Duodenal mucosa (tissue), 2 donors: ENCODE data around the gene PID1.
"Not testable (repeated sequence)": the region's sequence is repeated elsewhere in the genome, so short reads cannot be mapped to it uniquely, and the experiment has no call there.

Experiments used
- H3K27ac ChIP-seq: one replicate; pipeline ENCODE4 v1.7.0; 2013; ENCODE audit warnings: low read depth, low read length
- H3K27me3 ChIP-seq, 2 donors: one replicate each; pipeline ENCODE4 v1.7.0; 2013; ENCODE audit warnings: low read length in 2 of 2, control low read depth in 1 of 2; ENCODE audit not compliant: insufficient read depth in 2 of 2, control insufficient read depth in 1 of 2
- H3K36me3 ChIP-seq, 2 donors: one replicate each; pipeline ENCODE4 v1.7.0; 2013; ENCODE audit warnings: low read length in 2 of 2, control low read depth in 1 of 2; ENCODE audit not compliant: insufficient read depth in 2 of 2, control insufficient read depth in 1 of 2
- H3K4me1 ChIP-seq, 2 donors: one replicate each; pipeline ENCODE4 v1.7.0; 2013; ENCODE audit warnings: low read length in 2 of 2, control low read depth in 1 of 2; ENCODE audit not compliant: insufficient read depth in 2 of 2, control insufficient read depth in 1 of 2
- H3K4me3 ChIP-seq, 2 donors: one replicate each; pipeline ENCODE4 v1.7.0; 2013; ENCODE audit warnings: low read length in 2 of 2, low read depth in 1 of 2
- H3K9ac ChIP-seq, 2 donors: one replicate each; pipeline ENCODE4 v1.7.0; 2013; ENCODE audit warnings: low read length in 2 of 2, low read depth in 1 of 2
- H3K9me3 ChIP-seq, 2 donors: one replicate each; pipeline ENCODE4 v1.7.0; 2013; ENCODE audit warnings: low read length in 2 of 2, control low read depth in 1 of 2; ENCODE audit not compliant: control insufficient read depth in 1 of 2

PID1 gene

DNA sequence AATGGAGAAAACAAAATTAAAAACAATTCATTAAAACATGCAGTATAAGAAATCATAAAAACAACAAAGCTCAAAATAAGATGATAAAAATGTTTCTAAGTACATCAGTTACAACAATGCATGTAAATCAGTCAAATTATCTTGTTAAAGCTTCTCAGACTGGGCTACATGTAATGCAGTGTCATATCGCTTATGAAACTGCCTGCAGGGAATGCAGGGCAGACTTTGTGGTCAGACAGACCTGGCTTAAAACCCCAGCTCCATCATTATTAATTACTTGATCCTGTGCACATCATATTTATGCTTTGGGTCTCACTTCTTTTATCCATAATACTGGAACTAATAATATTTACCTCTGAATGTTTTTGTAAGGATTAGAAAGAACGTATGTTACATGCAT, 74.6 kb downstream of the PID1 start:
- Histone ChIP-seq H3K9ac (no peak overlapping the region), H3K9me3 (no peaks in the 10 kb centered on the region), H3K4me1 (peaks cover 0 to 6% of the 10 kb centered on the region in 2 donors), H3K4me3 (no peak overlapping the region), H3K36me3 (no peaks in the 10 kb centered on the region), H3K27me3 (no peaks in the 10 kb centered on the region), H3K27ac (no peak overlapping the region)

DNA sequence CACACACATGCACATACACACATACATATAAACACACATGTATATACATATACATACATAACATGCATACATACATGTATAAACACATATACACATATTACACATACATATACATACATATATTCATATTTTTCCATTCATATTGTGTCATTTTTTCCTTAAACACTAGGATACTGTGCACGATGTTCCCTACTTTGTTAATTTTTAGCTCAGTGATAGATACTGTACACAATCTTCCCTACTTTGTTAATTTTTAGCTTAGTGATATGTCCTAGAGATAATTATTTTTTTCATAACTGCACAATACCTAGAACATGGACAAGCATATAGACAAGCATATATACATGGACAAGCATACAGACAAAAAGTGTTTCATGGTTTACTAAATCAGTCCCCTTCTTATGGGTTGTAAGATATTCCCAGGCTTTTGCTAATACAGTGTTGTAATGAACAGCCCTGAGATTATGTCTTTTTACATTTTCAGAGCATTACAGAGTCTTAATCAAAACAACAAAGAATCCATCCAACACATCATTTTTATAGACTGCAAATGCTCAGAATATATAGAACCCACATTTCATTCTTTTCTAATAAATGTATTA, 75.6 kb downstream of the PID1 start:
- no peak overlapping the region for H3K27ac ChIP-seq
- H3K4me1 ChIP-seq, result peaks cover 0 to 6% of the 10 kb centered on the region in 2 donors
- no peaks in the 10 kb centered on the region for H3K27me3 ChIP-seq
- no peak overlapping the region for H3K9ac ChIP-seq
- no peaks in the 10 kb centered on the region for H3K36me3 ChIP-seq
- no peaks in the 10 kb centered on the region for H3K9me3 ChIP-seq
- H3K4me3 ChIP-seq, result no peak overlapping the region

DNA sequence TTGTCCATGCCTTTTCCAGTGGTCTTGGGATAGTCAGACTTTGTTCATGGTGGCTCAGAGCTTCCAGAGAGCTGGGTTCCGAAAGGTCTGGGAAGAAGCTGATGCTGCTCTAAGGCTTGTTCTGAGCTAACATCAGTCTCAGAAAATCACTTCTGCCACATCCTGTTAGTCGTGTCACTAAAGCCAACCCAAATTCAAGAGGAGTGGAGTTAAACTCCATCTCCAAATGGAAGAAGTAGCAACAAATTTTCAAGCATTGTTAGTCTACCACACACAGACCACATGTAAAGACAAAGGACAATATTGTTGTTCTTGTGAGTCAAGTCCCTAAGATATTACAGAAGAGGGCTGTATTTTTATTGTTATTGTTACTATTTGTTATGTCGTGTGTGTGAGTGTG, 77.8 kb downstream of the PID1 start:
- Histone ChIP-seq H3K9me3 (no peaks in the 10 kb centered on the region), H3K27ac (no peak overlapping the region), H3K4me1 (peaks cover 0 to 6% of the 10 kb centered on the region in 2 donors), H3K4me3 (no peak overlapping the region), H3K36me3 (no peaks in the 10 kb centered on the region), H3K27me3 (no peaks in the 10 kb centered on the region), H3K9ac (no peak overlapping the region)

DNA sequence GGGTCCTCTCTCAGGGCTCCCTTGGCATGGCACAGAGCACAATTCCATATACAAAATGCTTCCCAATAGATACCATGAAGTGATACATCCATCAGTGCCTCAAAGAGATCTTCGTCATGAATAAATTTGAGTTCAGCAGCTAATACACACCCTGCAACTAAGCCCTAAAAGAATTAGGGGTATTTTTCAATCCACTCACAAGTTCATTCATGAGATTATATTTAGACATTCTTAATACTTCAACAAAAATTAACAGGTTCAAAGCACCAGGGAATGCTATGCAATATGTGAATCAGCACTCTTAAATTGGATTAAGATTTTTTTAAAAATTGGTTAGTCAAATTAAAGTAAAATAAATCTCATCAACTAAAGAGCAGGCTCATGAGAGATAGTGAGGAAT, 79.7 kb downstream of the PID1 start:
- no peak overlapping the region for H3K27ac ChIP-seq
- H3K4me1 ChIP-seq, result peaks cover 0 to 6% of the 10 kb centered on the region in 2 donors
- H3K9me3 ChIP-seq, result peaks cover 0 to 4% of the 10 kb centered on the region in 2 donors
- H3K4me3 ChIP-seq, result no peak overlapping the region
- H3K36me3 ChIP-seq, result no peaks in the 10 kb centered on the region
- H3K27me3 ChIP-seq, result no peaks in the 10 kb centered on the region
- H3K9ac ChIP-seq, result no peak overlapping the region

DNA sequence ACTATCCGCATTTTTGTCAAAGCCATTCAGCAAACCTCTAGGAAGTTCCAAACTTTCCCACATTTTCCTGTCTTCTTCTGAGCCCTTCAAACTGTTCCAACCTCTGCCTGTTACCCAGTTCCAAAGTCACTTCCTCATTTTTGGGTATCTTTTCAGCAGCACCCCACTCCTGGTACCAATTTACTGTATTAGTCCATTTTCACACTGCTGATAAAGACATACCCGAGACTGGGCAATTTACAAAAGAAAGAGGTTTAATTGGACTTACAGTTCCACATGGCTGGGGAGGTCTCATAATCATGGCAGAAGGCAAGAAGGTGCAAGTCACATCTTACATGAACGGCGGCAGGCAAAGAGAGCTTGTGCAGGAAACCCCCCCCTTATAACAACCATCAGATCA, 84.0 kb downstream of the PID1 start:
- not testable (repeated sequence) for H3K27me3 ChIP-seq, H3K4me3 ChIP-seq, H3K9ac ChIP-seq, H3K27ac ChIP-seq, H3K36me3 ChIP-seq, H3K4me1 ChIP-seq, H3K9me3 ChIP-seq

DNA sequence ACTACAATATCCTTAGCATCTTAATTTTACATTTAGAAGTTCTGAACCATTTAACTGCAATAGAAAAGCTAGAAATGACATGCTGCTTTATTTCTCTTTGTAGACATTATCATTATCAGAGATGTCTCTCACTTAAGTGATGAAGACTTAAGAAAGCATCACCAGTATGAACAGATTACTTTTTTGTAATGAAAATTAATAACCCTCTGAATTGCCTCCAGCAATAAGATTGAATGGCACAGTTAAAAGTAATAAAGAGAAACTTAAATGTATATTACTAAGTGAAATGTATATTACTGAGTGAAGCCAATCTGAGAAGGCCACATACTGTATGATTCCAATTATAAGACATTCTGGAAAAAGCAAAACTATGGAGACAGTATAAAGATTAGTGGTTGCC, 89.4 kb downstream of the PID1 start:
- Histone ChIP-seq H3K4me1 (peaks cover 4 to 7% of the 10 kb centered on the region in 2 donors), H3K27ac (no peak overlapping the region), H3K9ac (no peak overlapping the region), H3K27me3 (no peaks in the 10 kb centered on the region), H3K4me3 (no peak overlapping the region), H3K36me3 (no peaks in the 10 kb centered on the region), H3K9me3 (peaks cover 0 to 4% of the 10 kb centered on the region in 2 donors)

DNA sequence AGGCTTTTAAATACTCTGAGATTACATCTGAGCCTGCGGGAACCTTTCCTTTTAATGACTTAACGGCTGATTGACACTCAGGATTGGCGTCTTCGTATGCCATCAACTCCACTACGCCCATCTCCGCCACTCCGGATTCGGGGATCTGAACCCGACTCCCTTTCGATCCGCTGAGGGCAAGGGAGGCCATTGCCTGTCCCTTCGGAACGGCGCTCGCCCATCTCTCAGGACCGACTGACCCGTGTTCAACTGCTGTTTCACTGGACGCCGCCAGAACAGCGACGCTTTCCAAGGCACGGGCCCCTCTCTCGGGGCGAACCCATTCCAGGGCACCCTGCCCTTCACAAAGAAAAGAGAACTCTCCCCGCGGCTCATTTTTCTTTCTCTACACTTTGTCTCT, 90.4 kb downstream of the PID1 start:
- H3K4me3 ChIP-seq, result no peak overlapping the region
- H3K36me3 ChIP-seq, result no peaks in the 10 kb centered on the region
- peaks cover 4 to 7% of the 10 kb centered on the region in 2 donors for H3K4me1 ChIP-seq

DNA sequence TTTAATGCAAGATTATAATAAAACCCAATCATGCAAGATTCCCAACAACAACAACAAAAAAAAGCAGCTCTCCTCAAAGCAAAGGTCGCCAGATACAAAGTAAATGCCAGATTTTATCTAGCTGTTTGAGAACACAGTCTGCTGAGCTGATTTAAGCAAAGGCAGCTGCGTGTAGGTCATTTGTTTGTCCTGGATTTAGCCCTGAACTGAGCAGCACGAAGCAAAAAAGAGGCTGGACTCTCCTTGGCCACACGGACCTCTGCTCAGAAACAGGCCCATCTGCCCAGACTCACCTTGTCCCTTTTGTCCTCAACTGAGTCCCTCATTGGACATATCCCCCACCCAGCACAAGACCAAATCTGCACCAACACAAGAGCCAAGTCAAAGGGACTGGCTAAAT, 91.5 kb downstream of the PID1 start:
- H3K27me3 ChIP-seq, result no peaks in the 10 kb centered on the region
- H3K27ac ChIP-seq, result no peak overlapping the region
- H3K9ac ChIP-seq, result no peak overlapping the region
- no peaks in the 10 kb centered on the region for H3K36me3 ChIP-seq
- H3K9me3 ChIP-seq, result no peaks in the 10 kb centered on the region
- peaks cover 4 to 7% of the 10 kb centered on the region in 2 donors for H3K4me1 ChIP-seq
- no peak overlapping the region for H3K4me3 ChIP-seq

More for the DNA sequence above, 90.4 kb downstream of the PID1 start:
- Histone ChIP-seq H3K9me3 (no peaks in the 10 kb centered on the region), H3K27ac (no peak overlapping the region), H3K9ac (no peak overlapping the region), H3K27me3 (no peaks in the 10 kb centered on the region)

DNA sequence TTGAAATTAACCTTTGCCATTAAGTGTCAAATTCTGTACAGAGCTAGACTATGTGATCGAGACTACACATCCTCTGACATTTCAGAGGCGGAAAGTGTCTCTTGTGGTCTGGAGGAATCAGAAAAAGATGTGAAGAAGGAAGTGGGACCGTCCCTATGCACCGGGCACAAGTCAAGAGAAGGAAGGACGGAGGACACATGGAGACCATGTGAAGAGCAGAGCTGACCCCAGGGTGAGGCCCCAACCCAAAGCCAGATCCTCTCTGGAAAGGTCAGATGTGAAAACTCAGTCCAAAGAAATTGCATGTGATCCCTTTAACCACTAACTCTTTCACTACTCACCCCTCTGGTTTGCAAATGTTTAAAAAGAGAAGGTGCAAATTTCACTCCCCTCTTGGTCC, 92.4 kb downstream of the PID1 start:
- Histone ChIP-seq H3K4me1 (peaks cover 4 to 7% of the 10 kb centered on the region in 2 donors), H3K27ac (no peak overlapping the region), H3K4me3 (no peak overlapping the region), H3K9me3 (no peaks in the 10 kb centered on the region), H3K27me3 (no peaks in the 10 kb centered on the region), H3K36me3 (no peaks in the 10 kb centered on the region), H3K9ac (no peak overlapping the region)

DNA sequence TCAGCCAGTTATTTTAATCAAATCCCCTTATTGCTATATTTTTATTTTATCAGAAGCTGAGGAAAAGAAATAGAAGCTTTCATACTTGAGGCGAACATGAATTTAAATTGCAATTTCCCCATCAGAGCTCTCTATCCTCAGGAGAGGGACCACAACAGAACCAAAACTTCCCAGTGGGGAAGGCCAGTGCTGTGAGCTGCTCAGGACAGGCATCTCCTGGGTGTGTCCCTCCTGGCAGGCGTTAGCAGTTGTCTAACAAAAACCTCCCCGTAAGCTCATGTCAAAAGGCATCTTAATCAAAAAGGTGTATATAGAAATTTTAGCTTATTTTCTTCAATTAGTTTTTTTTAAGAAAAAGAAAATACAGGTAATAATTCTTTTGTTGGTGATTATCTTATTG, 93.0 kb downstream of the PID1 start:
- Histone ChIP-seq H3K27ac (no peak overlapping the region), H3K9ac (no peak overlapping the region), H3K4me1 (peaks cover 4 to 7% of the 10 kb centered on the region in 2 donors), H3K4me3 (no peak overlapping the region), H3K27me3 (no peaks in the 10 kb centered on the region), H3K9me3 (no peaks in the 10 kb centered on the region), H3K36me3 (no peaks in the 10 kb centered on the region)

DNA sequence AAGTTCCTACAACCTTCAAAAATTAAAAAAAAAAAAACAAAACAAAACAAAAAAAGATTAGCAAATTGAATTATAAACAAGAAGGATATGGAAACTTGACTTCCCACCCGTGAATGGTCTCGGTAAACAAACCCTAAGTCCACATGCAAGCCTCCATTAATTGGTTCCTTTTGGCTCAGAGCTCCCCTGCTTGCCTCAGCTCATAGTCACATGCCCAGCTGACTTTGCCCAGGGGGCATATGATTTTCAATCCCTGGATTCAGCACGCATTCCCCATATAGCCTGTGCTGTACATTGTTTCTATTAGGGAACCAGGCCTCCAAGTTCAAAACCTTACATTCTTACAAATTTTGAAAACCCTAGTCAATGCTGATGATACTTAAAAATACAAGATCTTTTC, 95.0 kb downstream of the PID1 start:
- Histone ChIP-seq H3K27me3 (no peaks in the 10 kb centered on the region), H3K27ac (no peak overlapping the region), H3K36me3 (no peaks in the 10 kb centered on the region), H3K9me3 (peaks cover 0 to 7% of the 10 kb centered on the region in 2 donors), H3K4me3 (no peak overlapping the region), H3K4me1 (peaks cover 4 to 7% of the 10 kb centered on the region in 2 donors), H3K9ac (no peak overlapping the region)
